HG03378 (cell line): ENCODE results near the gene NOL9.
"Not testable (repeated sequence)": the region's sequence is repeated elsewhere in the genome, so short reads cannot be mapped to it uniquely, and the experiment has no call there.

Experiments
- ATAC-seq: cut with Tn5 transposase; IDR thresholded peaks from one replicate; pipeline ENCODE4 v1.9.1; 2021; ENCODE audit warnings: mild to moderate bottlenecking, moderate library complexity; ENCODE audit not compliant: unreplicated experiment

The NOL9 gene

DNA sequence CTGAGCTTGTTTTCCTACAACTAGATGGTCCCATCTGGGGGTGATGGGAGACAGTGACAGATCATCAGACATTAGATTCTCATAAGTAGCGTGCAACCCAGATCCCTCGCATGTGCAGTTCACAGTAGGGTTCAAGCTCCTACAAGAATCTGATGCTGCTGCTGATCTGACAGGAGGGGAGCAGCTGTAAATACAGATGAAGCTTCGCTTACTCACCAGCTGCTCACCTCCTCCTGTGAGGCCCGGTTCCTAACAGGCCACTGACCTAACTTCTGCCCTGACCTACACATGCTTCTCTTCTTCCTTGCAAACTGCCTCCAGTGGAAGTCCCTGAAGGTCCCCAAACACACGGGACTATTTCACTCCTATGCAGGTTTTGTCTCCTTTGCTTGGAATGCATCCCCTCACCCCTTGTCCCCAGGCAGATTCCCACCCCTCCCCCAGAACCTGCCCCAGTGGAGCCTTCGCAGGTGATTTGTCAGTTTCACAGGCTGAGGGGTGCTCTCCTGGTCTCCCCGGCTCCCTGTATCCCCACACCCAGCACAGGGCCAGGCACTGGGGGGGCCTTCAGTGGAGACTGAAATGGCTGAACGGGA lies 19.8 kb upstream of the NOL9 start:
- ATAC-seq: no peak

DNA sequence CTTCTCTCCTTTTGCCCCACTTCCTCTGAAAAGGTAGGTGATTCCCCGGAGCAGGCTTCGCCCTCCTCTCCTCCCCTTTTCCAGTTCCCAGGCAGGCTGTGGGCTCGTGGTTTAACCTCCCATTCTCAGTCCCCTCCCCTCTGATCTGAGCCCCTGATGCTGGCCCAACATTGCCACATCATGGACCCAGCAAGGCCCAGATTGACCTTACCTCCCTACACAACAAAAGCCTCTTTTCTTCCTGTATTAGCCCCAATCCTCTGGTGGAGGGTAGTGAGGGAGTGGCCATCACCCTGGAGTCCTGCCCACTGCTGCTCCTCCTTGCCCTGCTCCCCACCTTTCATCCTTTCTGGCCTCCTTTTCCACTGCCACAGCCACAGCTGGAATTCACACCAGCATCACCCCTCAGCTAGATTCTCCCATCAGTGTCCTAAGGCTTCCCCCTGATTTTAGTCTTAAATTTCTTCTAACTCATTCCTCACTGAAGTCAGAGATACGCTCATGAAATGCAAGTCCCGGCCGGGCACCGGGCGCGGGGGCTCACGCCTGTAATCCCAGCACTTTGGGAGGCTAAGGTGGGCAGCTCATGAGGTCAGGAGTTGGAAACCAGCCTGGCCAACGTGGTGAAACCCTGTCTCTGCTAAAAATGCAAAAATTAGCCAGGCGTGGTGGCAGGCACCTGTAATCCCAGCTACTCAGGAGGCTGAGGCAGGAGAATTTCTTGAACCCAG lies 18.5 kb upstream of the NOL9 start:
- no peak for ATAC-seq

GRCh38 chr1:6570987-6571386 lies 16.7 kb upstream of the NOL9 start:
- no peak for ATAC-seq

GRCh38 chr1:6570100-6570499 lies 15.8 kb upstream of the NOL9 start:
- no peak for ATAC-seq

DNA sequence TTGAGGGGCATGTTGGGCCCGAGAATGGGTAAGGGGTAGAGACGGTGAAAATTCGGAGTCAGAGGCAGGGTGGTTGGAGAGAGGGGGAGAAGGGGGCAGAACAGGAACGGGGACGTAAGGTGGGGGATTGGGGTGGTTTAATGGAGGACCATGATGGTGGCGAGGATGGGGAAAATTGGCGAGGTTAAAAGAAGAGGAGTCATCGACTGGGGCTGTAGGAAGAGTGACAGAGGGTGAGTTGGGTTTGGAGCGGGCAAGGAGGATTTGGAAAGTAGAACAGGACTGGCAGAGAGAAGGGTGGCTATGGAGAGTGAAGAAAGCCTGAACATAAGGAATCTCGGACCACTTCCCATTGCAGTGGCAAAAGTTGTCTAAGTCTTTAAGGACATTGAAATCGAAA lies 14.7 kb upstream of the NOL9 start:
- ATAC-seq: no peak

DNA sequence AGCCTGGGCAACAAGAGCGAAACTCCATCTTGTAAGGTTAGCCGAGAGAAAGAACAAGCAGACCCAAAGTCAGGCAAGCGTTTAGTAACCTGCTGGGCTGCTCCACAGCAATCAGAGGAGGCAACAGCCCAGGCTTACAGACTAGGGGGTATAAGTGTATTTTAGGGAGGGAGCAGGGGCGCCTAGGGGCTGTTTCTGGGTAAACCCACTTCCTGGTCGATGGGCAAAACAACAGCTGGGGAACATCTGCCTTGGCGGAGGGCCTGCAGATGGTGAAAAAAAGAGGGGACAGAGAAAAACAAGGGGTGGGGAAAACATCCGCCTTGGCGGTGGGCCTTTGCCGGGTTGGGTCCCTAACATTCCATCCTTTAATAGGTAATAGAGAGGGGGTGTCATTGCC lies 6.0 kb upstream of the NOL9 start:
- no peak for ATAC-seq

DNA sequence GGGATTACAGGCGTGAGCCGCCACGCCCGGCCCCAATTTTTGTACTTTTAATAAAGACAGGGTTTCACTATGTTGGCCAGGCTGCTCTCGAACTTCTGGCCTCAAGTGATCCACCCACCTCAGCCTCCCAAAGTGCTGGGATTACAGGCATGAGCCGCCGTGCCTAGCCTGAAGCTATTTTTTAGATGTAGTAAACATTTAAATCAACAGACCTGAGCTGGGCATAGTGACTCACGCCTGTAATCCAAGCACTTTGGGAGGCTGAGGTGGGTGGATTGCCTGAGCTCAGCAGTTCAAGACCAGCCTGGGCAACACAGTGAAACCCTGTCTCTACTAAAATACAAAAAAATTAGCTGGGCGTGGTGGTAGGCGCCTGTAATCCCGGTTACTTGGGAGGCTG lies 4.8 kb upstream of the NOL9 start:
- ATAC-seq: not testable (repeated sequence)

DNA sequence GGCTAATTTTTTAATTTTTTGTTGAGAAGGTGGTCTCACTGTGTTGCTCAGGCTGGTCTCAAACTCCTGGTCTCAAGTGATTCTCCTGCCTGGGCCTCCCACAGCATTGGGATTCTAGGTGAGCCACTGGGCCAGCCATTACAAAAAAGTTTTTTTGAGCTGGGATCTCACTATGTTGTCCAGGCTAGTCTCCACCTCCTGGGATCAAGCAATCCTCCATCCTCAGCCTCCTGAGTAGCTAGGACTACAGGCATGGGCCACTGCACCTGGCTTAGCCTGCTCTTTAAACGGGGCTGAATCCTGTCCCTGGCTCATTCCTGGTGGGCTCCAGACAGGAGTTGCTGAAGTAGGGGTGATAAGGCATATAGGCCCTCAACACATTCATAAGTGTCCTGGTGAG lies 3.3 kb upstream of the NOL9 start:
- no peak for ATAC-seq

DNA sequence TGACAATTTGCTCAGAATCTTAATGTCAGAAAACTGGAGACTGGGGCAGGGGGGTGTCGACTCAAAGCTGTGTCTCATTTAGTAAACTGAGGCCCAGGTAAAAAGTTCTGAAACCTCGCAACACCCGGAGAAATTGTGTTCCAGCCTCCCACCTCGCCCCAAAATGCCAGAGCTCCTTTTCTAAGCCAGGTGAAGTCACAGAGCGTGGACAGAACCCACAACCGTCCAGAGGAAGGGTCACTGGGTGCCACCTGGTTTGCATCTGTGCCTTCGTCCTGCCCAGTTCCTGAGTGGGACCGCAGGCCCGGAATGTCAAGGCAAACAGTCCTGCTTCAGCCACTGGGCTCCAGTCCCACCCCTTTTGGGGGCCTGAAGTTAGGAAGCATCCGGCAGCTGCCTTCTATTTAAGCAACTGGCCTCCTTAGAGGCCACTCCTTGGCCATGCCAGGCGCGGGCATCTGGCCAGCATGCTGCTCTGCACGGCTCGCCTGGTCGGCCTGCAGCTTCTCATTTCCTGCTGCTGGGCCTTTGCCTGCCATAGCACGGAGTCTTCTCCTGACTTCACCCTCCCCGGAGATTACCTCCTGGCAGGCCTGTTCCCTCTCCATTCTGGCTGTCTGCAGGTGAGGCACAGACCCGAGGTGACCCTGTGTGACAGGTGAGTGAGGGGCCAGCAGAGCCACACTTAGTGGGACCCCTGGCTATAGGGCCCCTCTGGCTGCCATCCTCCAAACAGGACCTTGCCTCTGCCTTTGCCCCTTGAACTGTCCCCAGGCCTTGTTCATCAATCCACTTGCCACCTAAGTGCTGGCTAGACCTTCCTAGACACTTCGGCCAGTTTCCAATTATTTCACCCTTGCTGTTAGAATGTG lies 830 bp upstream of the NOL9 start, which contains the start of gene TAS1R1:
TSS of gene TAS1R1 (plus strand) at position 401 of the 872 bp plus-strand sequence. CDS start at position 468, 67 bp downstream.
- ATAC-seq: no peak

DNA sequence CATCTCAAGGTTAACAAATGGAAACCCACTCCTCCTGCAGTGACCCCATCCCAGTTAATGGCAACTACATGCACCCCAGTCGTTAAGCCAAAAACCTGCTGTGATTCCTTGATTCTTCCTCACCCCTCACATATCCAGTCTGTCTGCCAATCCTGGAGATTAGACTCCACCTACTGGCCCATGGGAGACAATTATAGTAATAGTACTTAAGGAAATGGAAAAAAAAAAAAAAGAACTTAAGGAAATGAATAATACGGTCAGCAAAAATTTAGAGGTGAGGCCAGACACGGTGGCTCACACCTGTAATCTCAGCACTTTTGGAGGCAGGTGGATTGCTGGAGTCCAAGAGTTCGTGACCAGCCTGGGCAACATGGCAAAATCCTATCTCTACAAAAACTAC lies 7.0 kb downstream of the NOL9 start:
- ATAC-seq: no peak

DNA sequence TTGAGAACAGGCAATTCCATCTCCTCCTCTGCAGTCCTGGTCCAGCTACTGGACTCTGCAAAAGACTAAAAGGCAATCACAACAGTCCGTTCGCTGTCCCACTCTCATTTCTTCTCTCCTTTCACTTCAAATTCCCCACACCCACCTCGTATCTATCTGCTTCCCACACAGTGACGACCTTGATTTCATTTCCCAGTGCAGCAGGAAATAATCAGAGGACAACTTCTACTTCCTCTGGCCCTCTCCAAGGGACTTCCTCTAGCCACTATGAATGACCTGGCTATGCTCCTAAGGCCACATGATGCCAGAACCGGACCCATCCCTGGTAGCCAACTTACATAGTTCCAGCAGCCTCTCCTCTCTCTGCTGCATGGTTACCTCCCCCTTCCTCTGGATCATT lies 8.0 kb downstream of the NOL9 start:
- no peak for ATAC-seq

- no peak for ATAC-seq
Observed at GRCh38 chr1:6545276-6546112, 8.8 kb downstream of the NOL9 start.

DNA sequence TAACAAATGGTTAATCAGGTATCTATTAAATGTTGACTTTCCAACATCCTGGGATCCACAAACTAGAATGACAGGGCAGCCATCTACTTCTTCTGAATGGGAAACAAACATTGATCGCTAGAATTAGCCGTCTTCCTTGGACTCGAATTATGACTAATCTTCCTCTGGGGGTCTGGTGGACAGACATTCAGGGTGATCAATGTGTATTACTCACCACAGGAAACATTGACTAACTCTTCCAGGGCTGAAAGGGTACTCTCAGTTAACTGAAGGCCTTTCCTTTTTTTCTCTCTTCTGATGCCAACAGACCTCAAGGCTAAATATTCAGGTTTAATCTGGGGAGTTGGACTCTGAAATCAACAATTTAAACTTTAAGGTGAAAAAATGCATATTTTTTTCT lies 9.5 kb downstream of the NOL9 start:
- ATAC-seq: no peak

- no peak for ATAC-seq
Observed at GRCh38 chr1:6538956-6539355, 15.4 kb downstream of the NOL9 start.

DNA sequence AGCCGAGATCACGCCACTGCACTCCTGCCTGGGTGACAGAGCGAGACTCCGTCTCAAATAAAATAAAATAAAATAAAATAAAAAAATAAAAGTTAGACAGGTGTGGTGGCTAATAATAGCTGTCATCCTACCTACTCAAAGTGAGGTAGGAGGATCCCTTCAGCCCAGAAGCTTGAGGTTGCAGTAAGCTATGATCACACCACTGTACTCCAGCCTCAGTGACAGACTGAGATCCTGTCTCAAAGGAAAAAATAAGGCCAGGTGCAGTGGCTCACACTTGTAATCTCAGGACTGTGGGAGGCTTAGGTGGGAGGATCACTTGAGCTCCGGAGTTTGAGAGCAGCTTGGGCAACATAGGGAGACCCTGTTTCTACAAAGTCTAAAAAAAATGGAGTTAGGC lies 18.0 kb downstream of the NOL9 start:
- ATAC-seq: no peak

DNA sequence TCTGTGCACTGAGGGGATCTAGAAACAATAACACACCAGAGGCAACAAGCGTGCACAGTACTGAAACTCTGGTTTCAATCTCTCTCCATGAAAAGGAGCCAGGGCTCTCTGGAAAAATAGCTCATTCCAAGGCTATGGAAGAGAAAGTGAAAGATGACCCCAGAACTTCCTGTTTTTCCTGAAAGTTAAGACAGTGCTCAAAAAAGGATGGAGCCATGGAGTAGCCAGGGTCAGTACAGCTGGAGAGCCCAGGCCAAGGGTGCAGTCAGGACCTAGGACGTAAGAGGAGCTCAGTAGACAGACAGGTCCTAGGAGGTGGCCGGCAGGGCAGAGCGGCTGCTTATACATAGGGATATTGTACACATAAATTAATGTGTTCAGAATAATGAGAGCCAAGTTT lies 19.1 kb downstream of the NOL9 start:
- no peak for ATAC-seq

DNA sequence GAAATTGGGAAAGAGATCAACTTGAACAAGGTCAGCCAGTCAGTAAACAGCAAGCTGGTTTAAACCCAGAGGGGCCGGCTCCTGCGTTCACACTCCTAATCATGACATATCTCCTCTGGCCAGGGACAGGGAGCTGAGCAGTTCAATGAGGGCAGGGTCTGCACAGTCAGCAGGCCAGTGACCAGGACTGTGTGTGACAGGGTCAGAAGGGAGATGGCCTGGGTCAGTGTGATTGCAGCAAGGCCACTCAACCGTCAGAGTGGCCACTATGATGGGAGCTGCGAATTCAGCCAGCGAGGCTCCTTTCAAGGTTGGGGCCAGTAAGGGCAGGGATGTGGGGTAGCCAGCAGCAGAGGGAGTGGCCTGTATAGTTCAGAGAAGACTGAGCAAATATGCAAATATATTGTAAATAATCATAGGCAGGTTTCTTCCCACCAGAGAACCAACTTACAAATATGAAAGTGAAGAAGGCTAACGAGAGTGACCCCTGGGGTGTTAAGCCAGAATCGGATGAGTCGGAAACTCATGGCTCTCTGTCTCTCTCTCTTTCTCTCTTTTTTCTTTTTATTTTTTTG lies 20.0 kb downstream of the NOL9 start:
- ATAC-seq: no peak

DNA sequence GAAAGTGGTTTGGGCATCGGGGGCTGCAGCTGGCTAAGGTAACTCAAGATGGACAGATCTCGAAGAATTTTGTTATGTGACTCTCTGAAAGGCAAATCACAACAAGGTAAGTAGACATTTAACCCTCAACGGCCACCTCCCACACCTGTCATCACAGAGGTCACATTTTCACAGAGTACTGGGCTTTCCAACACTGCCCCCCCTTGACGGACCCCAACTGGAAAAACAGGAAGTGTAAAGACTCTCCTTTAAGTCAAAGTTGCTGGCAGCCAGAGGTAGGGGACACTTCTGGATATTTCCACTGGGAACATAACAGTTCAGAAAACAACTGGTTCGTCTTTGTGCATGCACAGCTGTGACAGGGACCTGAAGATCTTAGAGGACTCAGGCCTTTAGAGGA lies 22.3 kb downstream of the NOL9 start:
- ATAC-seq: no peak

DNA sequence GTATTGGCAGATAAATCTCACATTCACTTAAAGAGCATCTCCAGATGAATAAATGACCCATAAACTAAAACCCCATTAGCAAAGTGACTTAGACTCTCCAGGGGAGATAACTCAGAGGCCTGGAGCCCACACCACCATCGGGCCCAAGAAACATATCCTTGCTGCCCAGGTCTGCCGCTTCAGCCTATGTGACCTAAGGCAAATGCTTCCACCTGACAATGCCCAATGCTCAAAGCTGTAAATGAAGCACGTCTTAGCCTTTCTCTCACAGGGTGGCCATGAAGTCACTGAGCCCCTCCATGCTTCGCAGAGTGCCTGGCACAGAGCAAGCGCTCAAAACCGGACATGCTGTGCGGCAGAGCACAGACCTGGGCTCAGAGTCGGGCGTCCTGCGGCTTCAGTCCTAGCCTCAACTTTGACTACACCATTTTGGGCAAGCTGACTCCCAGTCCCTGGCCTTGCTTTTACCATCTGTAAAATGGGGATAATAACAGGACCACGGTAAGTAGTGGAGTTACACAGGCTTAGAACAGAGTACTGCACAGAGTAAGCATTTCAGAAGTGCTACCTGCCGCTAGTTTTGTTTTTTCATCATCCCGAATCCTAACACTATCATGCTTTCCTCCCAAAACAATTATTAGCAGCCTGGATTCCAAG lies 23.7 kb downstream of the NOL9 start:
- no peak for ATAC-seq

DNA sequence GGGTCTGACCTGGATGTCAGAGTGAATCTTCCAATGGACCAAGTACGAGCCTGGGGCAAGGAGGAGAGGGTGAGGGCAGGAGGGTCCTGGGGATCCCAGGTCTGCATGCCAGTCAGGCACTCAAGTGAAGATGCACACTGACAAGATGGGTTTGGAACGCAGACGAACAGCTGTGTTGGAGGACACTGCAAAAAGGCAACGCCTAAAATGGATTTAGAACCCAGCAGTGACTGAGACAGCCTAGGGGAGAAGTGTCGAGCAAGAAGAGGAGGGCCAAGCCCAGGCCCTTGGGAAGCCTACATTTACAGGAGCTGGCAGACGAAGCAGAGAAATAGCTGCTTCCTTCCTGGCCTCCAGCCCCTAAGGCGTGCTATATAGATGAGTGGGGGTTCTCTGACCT lies 25.8 kb downstream of the NOL9 start:
- ATAC-seq: no peak
